Neural cell (in vitro differentiated cells): ENCODE results near the gene LPIN2.

Source experiments
- CTCF ChIP-seq: fragments of 450-650 bp; IDR thresholded peaks from 2 replicates; pipeline ENCODE4 v1.5.1; 2014; ENCODE audit warnings: antibody characterized with exemption, mild to moderate bottlenecking, moderate library complexity; ENCODE audit not compliant: poor library complexity, severe bottlenecking
- EP300 ChIP-seq: fragments of 450-650 bp; conservative IDR thresholded peaks from 2 replicates; pipeline ENCODE4 v1.6.1; 2014; ENCODE audit warnings: antibody characterized with exemption, mild to moderate bottlenecking, moderate library complexity; ENCODE audit not compliant: poor library complexity, severe bottlenecking
- MXI1 ChIP-seq: fragments of 450-650 bp; conservative IDR thresholded peaks from 2 replicates; pipeline ENCODE4 v1.6.1; 2014; ENCODE audit warnings: antibody characterized with exemption, mild to moderate bottlenecking; ENCODE audit not compliant: poor library complexity, severe bottlenecking
- POLR2AphosphoS5 ChIP-seq: IDR thresholded peaks from 2 replicates; pipeline ENCODE4 v1.6.1; 2012

DNA sequence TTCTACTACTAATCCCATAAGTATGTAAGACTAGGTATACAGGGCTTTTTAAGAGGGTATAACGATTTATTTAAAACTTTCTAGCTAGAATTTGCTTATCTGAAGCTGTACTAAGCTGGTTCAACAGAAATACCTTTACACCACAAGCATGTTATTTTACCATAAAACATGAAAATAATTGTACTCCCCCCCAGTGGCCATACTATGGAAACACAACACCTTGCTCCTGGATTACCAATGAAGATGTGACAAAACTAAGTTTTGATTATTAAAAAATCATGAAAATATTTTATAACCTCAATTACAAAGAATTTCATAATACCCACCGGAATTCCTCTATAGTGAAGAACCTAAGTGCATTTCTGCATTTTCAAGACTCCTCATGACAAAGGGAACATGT is 27.3 kb downstream of the LPIN2 start:
- TF ChIP-seq MXI1 (no peak), POLR2AphosphoS5 (no peak), CTCF (peak; percentile 9), EP300 (no peak)
